A673 (cell line): Measurements from ENCODE around the gene POMT2.

ENCODE experiments used
- EZH2 ChIP-seq: fragments of 200-600 bp; sonication (generic); IDR thresholded peaks from 2 replicates; pipeline ENCODE4 v1.6.1; 2017; ENCODE audit warnings: borderline replicate concordance, low read depth, mild to moderate bottlenecking, mixed read lengths, antibody characterized with exemption, low read length; ENCODE audit not compliant: poor library complexity, severe bottlenecking
- TF ChIP-seq, protein P1 (sequence below): fragments of 300-800, 200-600 bp; sonication (generic); conservative IDR thresholded peaks from 2 replicates; pipeline ENCODE4 v1.5.1; 2017; ENCODE audit warnings: low read depth, mild to moderate bottlenecking, antibody characterized with exemption, low read length, moderate library complexity, mixed read lengths

DNA sequence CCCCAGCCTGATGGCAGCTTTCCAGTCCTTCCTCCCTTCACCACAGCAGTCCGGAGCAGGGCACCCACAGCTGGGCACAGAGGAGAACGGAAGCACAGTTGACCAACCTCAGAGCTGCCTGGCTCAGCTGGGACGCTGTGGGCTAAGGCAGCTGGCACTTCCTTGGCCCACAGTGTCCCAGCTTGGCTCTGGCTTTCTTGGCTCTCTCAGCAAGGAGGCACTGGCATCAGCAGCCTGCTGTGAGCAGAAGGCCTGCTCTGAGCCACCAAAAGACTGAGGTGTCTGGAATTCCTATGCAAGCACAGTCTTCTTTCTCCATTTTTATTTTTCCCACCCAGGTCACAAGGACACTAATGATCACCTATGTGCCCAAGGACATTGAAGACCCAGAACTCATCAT, 82.3 kb downstream of the POMT2 start:
- TF ChIP-seq, protein P1, sequence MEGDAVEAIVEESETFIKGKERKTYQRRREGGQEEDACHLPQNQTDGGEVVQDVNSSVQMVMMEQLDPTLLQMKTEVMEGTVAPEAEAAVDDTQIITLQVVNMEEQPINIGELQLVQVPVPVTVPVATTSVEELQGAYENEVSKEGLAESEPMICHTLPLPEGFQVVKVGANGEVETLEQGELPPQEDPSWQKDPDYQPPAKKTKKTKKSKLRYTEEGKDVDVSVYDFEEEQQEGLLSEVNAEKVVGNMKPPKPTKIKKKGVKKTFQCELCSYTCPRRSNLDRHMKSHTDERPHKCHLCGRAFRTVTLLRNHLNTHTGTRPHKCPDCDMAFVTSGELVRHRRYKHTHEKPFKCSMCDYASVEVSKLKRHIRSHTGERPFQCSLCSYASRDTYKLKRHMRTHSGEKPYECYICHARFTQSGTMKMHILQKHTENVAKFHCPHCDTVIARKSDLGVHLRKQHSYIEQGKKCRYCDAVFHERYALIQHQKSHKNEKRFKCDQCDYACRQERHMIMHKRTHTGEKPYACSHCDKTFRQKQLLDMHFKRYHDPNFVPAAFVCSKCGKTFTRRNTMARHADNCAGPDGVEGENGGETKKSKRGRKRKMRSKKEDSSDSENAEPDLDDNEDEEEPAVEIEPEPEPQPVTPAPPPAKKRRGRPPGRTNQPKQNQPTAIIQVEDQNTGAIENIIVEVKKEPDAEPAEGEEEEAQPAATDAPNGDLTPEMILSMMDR: no peak
- no peak for TF ChIP-seq EZH2
